Measurements from ENCODE around the gene ASAH2. TPM values are rescaled to one million over a fixed set of nuclear protein-coding genes. Genes with fewer than 3 reads are reported as not detected.

Gene ASAH2
- total RNA-seq: 0.56 and 0.65 TPM in 2 replicates

DNA sequence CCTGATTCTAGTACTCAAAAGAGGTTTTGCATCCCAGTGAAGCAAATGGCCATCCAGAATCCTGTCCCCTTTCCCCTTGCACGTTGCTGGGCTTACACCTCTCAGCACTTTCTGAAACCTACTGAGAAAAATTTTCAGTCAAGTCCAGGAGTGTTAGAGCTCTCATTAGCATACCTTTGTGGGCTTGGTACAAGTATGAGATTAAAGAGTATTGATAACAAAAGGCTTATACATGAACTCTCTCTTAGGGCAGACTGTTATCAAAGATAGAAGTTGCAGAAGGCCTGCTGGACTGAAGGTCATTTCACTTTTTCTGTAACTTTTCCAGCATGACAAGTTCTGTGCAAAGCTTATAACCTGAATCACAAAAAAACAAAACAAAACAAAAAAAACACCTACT lies at the start of gene ASAH2:
TSS of gene ASAH2 (minus strand) at position 123 of the 400 bp plus-strand sequence. CDS start 2,906 bp downstream, outside the sequence.

Other genes with a start within 250 kb of the ASAH2 start
- 18.5 and 19.8 TPM in 2 replicates for gene WASHC2A, start 183.6 kb downstream of the ASAH2 start, total RNA-seq

All from epithelial cell of alveolus of lung (primary cell).